ENCODE data around the gene KIF26B. TPM values are rescaled to one million over a fixed set of nuclear protein-coding genes. Genes with fewer than 3 reads are reported as not detected.

Gene KIF26B
- total and polyA plus RNA-seq, 2 of the 4 experiments (the other 2 are of a cell fraction), result 0.53 to 0.54 TPM

- H3K9me3 ChIP-seq (ENCODE audit: control insufficient read depth, insufficient read depth, low read length), result peaks cover 5% of the 10 kb centered on the region
- H3K27me3 ChIP-seq (ENCODE audit: control insufficient read depth, insufficient read depth, low read length), result no peaks in the 10 kb centered on the region
- no peak overlapping the region for H2AFZ ChIP-seq (replicated peaks; ENCODE audit: low read length, poor library complexity)
- no peak overlapping the region for H3K23ac ChIP-seq (ENCODE audit: low read depth, low read length)
- no peak overlapping the region for H4K91ac ChIP-seq (ENCODE audit: insufficient read depth, low read depth, low read length)
- H3K4me2 ChIP-seq (ENCODE audit: low read depth, low read length), result no peak overlapping the region
- ATAC-seq (ENCODE audit: low read depth) (no peak), DNase-seq (no peak)
- no peak overlapping the region for H3K4me3 ChIP-seq (ENCODE audit: insufficient read depth, low read depth, low read length)
- H3K4me1 ChIP-seq (ENCODE audit: control insufficient read depth, insufficient read depth, low read length), result peaks cover 3% of the 10 kb centered on the region; the same call in 1 of the 2 replicates
- TF ChIP-seq RFX5 (IDR thresholded peaks at IDR 0.05; ENCODE audit: low read depth, low read length) (no peak), SMC3 (IDR thresholded peaks at IDR 0.05; ENCODE audit: low read depth, low read length) (no peak)
- TF ChIP-seq, protein P1, sequence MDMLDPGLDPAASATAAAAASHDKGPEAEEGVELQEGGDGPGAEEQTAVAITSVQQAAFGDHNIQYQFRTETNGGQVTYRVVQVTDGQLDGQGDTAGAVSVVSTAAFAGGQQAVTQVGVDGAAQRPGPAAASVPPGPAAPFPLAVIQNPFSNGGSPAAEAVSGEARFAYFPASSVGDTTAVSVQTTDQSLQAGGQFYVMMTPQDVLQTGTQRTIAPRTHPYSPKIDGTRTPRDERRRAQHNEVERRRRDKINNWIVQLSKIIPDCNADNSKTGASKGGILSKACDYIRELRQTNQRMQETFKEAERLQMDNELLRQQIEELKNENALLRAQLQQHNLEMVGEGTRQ (IDR thresholded peaks at IDR 0.05; ENCODE audit: low read depth, low read length), result no peak
- BruUV-seq (replicated peaks), result no TSS peak
- WGBS, 2 experiments (ENCODE audit: extremely low coverage in 2 of 2, insufficient read length in 1 of 2), result no CpG with 5 or more reads among the region's 3 CpGs
- ChIA-PET CTCF (interaction anchor here (0.6 kb wide), 1 partner anchor 369 kb away, joined by 5 read pairs; no protein-coding TSS in a partner anchor), POLR2A (ENCODE audit: unreplicated experiment) (interaction anchor here (0.6 kb wide), 1 partner anchor 9 kb away, joined by 4 read pairs; no protein-coding TSS in a partner anchor)
- no peak overlapping the region for H3K56ac ChIP-seq (ENCODE audit: extremely low read depth, insufficient read depth, low read length)
- H2BK5ac ChIP-seq (ENCODE audit: low read depth, low read length, poor library complexity, severe bottlenecking), result no peak overlapping the region
- H3K79me1 ChIP-seq (ENCODE audit: low read depth in 1 of 2, low read length in 2 of 2), result no peaks in the 10 kb centered on the region
- in situ Hi-C loops (cut with MboI; ENCODE audit: low sequenced_read_pairs) (no loop called here), intact Hi-C loops (cut with micrococcal nuclease) (no loop called here), dilution Hi-C loops (cut with HindIII; ENCODE audit: low sequenced_read_pairs, unreplicated experiment) (no loop called here)
- no peak overlapping the region for H2BK15ac ChIP-seq (ENCODE audit: low read depth, low read length)
- no peaks in the 10 kb centered on the region for H3K36me3 ChIP-seq (ENCODE audit: control insufficient read depth, insufficient read depth, low read length)
- no peak overlapping the region for H4K5ac ChIP-seq (ENCODE audit: low read depth, low read length)
- H4K8ac ChIP-seq (ENCODE audit: low read depth in 2 of 2, low read length in 2 of 2), result no peak overlapping the region
- H2AK5ac ChIP-seq (ENCODE audit: low read depth, low read length), result no peak overlapping the region
- no peak overlapping the region for H2BK20ac ChIP-seq (ENCODE audit: low read depth, low read length)
- no peak overlapping the region for H2BK120ac ChIP-seq (ENCODE audit: low read depth, low read length)
- no peak overlapping the region for H3K18ac ChIP-seq (ENCODE audit: low read depth, low read length)
- no peaks in the 10 kb centered on the region for H3K9me1 ChIP-seq (ENCODE audit: insufficient read depth, low read length)
- H4K20me1 ChIP-seq (ENCODE audit: insufficient read depth, low read length), result no peaks in the 10 kb centered on the region
- no peak overlapping the region for H2AK9ac ChIP-seq (replicated peaks; ENCODE audit: low read depth, low read length, poor library complexity)
- H3K9ac ChIP-seq (ENCODE audit: low read depth, low read length), result no peak overlapping the region
- no peak overlapping the region for H3K4ac ChIP-seq (ENCODE audit: low read depth, low read length)
- no peak overlapping the region for H3K14ac ChIP-seq (replicated peaks; ENCODE audit: low read depth, low read length)
- H3K27ac ChIP-seq (ENCODE audit: insufficient read depth, low read length), result no peak overlapping the region
Measured at GRCh38 chr1:245749053-245749452, 594.3 kb downstream of the KIF26B start.

Measured in IMR-90 (cell line).